Inferior parietal cortex (tissue), 1 donor: Measurements from ENCODE around the gene ENO2.
A peak's percentile ranks its signal among the peaks of the same experiment; 100 is the strongest.

ENCODE experiments used
- DNase-seq: peaks from one replicate; pipeline ENCODE4 v3.0.0-alpha.2; 2016; ENCODE audit errors: extremely low spot score

ENO2 gene

DNA sequence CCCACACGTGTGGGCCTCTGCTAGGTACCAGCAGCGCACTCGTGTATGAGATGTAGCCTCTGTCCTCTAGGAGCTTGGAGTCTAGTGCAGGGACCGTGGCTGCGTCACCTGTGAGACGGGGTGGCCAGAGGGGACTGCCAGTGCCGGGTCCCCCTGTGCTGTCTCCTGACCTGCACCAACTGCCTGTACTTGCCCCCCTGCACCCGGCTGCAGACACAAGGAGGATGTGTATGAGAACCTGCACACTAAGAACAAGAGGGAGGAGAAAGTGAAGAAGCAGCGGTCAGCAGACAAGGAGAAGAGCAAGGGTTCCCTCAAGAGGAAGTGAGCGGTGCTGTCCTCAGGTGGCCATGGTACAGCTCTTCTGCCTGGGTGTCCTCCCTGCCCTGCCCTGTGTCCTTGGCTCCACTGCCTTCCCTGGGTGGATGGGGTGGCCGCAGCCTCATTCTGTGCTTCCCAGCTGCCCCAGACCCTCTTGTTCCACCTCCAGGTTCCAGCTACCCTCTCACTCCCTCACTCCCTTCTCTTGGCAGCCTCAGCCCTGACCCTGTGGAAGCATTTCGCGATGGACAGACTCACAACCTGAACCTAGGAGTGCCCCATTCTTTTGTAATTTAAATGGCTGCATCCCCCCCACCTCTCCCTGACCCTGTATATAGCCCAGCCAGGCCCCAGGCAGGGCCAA lies 46.4 kb downstream of the ENO2 start:
- no peak for DNase-seq

DNA sequence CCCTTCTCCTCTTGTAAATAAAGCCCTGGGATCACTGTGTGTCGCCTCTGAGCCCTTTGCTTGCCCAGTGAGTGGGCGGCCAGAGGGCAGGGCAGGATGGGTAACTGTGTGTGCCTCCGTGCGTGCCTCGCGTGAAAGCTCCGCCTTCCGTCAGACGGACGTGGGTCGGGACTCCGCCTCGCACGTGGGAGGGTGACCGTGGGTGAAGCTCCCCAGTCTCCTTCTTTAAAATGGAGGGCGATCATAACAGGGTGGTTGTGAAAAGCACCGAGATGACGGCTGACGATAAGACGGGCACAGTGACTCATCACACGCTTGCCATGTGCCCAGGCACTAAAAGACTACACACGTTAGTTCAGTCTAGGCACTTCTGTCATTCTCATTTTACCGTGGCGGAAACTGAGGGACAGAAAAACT lies 46.9 kb downstream of the ENO2 start:
- DNase-seq: peak; percentile 13

DNA sequence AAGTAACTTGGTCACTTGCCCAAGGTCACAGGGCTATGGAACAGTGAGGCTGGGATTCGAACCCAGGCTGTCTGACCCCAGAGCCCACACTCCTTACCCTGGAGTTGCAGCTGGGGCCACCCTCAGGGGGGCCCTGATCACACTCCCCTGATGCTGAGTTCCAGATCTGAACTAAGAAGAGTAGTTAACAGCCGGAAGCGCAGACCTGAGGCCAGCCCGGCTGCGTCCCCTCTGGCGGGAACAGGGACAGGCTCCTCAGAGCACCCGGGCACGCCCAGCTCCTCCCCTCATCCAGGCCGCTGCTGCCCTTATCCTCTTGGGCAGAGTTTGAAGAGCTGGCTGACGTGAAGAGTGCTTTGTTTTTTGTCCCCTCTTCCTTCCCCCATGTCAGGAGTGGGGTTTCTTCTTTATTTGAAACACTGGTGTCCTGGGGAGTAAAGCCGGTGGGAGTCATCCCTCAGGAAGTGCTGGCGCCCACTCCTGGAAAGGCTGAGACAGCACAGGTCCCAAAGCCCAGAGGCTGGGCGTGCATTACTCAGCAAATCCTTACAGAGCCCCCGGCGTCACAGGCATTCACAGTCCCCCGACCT lies 47.4 kb downstream of the ENO2 start:
- peak; percentile 29 for DNase-seq

DNA sequence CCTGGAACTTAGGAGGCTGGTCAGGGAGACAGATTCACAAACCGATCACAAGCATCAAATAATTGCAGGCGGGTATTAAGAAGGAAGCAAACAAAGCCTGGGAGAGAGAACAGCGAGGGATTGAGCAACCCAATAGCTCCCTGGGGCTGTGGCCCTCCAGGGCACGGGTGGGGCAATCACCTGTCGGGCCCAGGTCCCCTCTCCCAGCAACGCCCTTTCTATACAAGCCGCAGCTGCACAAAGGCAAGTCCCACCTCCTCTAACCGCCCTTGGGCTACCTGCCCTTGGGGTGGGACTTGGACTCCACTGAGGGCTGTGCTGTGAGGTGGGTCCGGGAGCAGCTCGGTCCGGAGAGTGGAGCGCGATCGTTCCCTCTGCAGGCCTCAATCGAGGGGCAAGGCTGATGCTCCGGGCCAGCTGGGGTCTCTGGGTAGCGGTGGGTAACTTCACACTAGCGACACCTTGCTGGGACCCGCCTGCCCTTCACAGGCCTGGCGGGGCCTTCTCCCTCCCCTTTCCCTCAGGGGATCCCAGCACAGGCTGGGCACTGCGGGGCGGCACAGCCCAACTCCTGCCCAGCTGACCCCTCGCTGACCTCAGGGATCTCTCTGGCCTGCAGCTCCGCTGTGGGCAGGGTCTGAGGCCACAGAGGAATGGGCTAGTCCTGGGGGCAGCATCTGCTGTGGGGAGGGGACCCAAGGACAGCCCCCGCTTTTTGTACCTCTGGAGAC lies 48.1 kb downstream of the ENO2 start:
- no peak for DNase-seq

DNA sequence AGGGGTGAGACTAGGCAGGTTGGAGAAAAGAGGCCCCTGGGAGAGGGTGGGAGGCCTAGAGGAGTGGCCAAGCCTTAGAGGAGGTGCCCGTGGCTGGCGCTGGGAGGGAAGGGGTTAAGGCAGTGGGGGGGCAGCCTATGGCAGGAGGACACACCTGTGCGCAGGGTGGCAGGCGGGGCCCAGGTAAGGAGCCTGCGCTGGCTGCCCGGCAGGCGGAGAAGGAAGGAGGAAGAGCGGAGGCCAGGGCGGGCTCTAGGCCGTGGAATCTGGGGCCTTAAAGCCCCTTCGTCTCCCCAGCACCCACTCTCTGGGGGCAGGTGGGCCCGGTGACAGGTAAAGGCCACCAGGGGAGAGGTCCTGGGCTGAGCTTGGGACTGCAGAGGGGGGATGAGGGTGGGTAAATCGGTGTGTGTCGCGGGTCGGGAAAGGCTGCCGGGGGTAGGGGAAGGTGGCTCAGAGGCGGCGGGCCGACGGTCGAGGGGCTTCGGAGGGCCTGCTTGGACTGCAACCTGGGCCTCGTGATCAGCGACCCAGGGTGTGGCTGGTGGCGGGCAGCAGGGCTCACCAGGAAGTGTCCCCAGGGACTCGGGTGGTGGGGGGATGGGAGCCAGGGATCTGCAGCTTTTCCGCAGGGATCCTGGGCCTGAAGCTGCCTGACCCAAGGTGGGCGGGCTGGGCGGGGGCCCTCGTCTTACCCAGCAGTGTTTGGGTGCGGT lies 48.8 kb downstream of the ENO2 start:
- no peak for DNase-seq

DNA sequence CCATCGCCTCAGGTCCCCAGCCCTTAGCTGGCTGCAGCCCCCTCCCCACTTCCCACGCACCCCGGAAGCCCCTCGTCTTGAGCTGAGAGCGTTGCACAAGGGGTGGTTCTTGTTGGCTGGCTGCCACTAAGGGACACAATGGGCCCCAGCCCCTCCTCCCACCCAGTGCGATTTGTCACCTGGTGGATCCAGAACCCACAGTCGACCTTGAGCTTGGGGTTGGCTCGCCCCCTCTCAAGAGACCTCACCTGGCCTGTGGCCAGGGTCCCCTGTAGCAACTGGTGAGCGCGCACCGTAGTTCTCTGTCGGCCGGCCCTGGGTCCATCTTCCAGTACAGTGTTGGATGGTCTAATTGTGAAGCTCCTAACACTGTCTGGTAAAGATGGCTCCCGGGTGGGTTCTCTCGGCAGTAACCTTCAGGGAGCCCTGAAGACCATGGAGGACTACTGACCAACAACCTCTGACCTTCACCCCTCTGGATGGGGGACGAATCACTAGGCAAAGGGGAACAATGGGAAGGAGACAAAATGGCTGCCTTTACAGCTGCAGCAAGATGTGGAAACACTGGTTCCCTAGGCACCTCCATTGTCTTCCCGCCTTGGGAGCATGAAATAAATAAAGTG lies 49.5 kb downstream of the ENO2 start:
- no peak for DNase-seq

DNA sequence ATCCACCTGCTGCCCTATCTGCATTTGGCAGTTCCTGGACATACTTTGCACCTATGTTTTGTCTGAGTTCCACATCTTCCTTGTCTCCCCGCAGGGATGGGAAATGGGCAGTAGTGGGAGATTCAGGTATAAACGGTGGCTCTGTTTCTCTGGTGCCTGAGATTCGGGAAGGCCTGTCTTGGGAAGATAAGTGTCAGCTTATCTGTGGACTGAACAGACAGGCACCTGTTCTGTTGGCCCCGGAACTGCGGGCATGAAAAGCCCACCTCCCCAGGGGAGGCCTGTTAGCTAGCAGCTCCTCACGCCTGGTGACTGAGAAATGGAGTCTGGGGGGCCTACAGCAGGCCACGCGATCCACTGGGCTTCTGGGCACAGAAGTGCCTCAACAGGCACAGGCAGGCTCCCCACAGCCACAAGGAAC lies 50.2 kb downstream of the ENO2 start:
- DNase-seq: no peak

DNA sequence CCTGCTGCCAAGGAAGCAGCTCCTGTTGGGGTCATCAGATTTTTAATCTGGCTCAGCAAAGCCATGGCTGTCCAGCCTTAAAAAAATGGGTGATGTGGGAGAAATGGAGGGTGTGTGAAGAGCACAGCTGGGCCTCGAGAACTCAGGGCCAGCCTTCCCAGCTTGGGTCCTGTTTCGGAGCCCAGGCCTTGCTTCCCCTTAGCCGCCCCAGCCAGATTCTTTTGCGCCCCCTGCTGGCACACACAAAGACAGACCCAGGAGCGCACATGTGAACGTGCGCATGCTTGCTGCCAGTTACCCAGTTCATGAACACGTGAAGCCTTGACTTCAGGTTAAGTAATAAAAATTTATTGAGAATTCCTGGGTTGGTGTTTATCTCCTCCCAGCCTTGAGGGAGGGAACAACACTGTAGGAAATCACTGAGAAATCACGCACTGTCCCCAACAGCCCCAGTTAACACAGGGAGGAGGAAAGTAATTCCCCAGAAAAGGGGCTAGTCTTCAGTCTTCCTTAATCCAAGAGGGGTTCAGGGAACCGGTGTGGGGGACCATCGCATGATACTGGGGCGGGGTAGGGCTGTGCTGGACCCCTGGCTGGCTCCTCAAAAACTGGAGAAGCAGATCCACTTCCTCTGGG lies 50.8 kb downstream of the ENO2 start:
- peak; percentile 83 for DNase-seq

DNA sequence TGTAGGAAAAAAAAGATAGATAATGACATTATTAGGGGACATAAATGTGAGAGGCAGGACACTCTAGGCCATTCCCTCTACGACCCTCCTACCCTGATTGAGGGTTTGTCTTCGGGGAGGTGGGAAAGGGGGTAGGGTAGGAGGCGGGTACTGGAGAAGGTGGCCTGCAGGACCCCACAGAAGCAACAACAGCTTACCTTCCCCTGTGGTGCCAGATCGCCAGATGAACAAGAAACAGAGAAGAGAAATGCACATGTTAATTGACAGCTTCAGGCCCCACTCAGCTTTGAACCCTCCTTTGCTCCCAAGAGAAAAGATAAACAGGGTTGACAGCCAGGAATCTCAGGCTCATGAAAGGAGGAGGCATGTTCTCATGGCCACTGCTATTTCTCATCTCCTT lies 51.3 kb downstream of the ENO2 start:
- no peak for DNase-seq

DNA sequence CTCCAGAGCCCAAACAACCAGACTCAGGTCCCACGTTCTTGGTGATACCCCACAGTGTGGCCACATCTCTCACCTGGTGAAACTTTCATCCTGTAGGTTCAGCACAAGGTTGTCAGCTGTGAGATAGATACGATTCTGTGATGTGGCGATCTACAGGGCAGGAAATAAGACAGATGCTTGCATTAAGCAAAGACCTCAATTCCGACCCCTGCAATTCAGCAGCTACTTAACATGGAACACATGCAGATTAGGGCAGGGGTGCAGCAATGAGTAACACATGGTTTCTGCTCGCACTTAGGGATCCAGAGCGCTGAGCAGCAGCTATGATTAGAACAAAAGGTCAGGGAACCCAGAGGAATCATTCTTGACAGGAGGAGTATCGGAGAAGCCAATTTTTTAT lies 52.0 kb downstream of the ENO2 start:
- no peak for DNase-seq

DNA sequence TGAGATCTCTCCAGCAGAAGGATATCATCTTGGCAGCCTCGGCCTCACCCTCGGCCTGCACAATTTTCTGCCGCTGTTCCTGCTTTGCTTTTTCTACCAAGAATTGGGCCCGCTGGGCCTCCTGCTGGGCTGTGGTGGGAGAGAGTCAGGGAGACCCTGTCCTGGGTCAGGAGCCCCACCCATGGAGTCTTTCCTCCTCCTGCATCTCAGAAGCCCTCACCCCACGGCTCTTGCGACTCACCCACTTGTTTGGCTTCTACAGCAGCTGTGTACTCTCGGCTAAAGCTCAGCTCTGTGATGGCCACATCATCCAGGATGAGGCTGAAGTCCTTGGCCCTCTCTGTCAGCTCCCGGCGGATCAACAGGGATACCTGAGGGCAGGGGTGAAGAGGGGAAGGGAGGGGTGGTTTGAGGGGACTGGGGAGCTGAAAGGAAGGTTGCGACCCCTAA lies 53.3 kb downstream of the ENO2 start:
- DNase-seq: no peak

DNA sequence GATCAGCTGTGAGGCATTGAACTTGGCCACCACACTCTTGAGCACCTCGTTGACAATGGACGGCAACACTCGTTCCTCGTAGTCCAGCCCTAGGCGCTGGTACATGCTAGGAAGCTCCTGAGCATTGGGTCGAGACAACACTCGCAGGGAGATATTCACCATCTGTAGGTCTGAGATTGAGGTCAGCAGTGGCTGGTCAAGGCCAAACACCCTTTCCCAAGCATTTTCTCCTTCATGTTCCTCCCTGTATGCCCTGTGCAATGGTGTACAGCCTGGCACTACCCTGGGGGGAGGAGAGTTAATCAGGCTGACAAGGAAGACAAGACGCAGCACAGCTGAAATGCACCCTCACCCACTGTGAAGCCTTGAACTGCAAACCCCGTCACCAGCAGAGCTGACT lies 54.0 kb downstream of the ENO2 start:
- DNase-seq: no peak

DNA sequence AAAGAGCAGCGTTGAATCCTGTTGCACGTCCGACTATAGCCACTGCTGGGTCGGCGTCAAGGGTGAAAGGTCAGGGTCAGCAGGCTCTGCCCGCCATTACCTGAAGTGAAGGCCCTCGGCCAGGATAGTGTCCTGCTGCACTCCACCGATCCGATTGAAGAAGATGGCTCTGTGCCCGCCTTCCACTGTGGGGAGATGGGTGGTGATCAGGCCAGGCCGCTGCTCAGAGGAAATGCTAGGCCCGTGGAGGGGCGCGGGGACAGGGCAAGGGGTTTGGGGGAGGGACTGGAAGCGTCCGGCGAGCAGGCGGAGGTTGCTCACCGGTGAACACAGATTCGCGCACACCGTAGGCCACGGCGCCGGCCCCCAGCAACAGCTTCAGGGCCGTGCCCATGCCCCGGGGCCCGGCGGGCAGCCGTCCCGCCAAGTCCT lies 55.7 kb downstream of the ENO2 start:
- no peak for DNase-seq
